ENCODE measurements around the gene ABCC4.

The ABCC4 gene

DNA sequence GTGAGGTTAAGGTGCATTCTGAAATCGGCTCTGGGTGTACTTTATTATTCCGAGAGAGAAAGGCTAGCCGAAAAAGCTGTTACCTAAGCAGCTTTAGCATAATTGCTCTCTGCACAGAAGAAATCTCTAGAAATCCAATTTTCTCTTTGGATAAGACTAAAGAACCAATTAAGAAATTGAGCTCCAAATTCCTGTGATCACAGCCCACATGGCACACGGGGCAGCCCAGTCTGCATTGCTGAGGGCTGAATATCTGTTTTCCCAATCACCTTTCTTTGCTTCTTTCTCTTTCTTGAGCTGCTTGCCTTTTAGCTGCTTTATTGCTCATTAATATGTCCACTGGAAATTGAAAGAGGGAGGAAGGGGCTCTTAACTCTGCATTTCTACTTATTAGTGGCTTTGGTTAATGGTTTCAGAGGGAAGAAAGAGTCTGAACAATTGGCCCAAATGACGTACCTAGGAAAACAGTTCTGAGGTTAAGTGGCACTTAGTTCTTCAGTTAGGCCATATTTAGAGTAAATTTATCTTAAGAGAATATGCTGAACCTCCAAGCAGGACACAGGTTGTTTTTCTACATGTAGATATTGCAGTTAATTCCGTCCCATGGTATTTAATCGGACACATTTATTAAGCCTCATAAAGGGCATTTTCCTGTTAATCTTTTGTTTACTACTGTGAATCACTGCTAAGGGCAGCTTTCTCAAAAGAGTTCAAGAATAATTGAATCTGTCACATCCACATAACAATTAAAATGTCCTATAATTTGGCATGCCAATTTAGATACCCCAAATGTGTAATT is 265.7 kb downstream of the ABCC4 start:
- DNase-seq: no peak

DNA sequence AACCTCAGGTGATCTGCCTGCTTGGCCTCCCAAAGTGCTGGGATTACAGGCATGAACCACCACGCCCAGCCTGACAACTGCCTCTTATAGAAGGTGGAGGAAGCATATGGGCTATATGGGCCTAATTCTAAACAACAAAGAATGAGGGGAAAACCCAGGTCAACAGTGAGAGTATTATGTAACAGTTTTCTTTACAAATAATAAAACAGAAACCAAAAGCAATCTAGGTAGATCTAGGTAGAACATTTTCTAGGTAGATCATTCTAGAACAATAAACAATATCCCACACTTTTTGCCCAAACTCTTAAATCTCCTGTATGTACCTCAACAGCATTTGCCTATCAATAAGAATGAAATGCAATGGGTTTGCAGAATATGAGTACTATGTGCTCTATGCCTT is 267.4 kb downstream of the ABCC4 start:
- no peak for DNase-seq

DNA sequence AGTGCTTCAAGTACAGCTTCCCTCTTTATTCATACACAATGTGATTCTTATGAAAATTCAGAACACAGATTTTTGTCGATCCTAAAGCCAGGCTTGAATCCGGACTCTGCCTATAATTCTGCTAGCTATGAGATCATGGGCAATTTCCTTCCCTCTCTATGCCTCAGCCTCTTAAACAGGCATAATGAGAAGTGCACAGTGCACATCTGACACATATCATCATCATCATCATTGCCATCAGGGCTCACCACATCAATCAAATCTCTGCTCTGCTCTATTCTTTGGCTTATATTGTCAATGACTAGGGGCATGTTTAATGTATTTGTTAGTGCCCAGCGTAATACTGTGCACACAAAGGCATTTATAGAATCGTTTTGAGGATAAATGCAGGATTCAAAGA is 269.1 kb downstream of the ABCC4 start:
- no peak for DNase-seq

DNA sequence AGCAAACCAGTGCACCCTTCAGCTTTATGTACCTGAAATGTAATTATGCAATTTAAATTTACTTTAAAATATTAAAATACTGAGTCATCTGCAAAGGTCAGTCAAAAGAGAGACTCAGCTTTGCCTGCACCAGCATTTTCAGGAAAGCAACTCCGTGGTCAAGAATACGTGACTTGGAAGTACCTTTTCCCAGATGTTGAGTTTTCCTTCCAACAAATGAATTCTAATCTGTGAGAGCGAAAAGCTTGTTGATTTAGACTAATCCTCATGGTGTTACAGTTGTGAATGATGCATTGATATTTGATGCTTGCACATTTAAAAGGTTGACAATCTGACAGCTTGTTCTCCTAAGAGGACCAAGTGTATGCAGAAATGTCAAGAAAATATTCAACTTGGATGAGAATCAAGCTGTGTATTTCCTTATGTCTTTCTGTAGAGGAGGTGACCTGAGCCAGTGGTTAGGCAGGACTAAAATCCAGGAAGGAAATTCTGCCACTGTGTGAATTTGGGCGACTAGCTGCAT is 270.4 kb downstream of the ABCC4 start:
- DNase-seq: no peak

DNA sequence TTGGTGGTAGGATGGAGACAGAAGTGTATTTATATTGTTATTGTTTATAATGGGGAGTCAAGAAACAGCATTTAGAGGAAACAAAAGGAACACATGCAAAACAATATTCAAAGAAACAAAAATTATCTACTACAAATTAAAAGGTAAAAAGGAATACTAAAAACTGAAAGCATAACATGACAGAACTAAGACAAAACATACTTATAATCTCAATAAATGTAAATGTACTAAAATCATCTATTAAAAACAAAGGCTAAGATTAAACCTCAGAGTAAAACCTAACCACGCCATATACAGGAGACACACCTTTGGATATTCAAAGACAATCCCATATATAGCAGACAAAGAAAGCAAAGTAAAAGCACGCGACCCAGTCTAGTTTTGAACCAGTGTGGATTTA is 273.6 kb downstream of the ABCC4 start:
- no peak for DNase-seq

DNA sequence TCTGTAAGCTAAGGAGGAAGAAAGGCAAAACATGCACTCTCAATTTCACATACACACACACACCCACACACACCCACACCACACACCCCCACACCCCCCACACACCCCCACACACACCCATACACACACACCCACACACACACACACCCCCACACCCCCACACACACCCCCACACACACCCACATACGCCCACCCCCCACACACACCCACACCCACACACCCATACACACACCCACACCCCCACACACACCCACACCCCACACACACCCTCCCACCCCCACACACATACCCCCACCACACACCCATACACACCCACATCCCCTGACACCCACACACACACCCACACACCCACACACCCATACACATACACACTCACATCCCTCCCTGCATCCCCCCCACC is 276.1 kb downstream of the ABCC4 start:
- no peak for DNase-seq

DNA sequence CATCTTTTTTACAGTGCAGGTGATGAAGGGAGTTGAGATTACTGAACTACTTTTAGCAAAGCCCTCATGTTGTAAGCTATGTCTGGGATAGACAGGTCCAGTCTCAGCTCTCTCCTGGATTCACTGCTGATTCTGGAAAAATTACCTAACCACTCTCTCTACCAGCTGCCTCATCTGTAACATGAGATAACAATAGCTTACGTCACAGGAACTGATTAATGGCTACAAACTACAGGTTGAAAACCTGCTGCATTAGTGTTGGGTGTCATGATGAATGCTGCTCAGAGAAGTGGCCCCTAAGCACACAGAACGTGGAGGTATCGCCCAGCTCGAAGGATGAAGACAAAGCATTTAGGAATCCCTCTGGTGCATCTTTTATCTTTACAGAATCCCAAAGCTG is 277.8 kb downstream of the ABCC4 start:
- DNase-seq: peak; percentile 83

DNA sequence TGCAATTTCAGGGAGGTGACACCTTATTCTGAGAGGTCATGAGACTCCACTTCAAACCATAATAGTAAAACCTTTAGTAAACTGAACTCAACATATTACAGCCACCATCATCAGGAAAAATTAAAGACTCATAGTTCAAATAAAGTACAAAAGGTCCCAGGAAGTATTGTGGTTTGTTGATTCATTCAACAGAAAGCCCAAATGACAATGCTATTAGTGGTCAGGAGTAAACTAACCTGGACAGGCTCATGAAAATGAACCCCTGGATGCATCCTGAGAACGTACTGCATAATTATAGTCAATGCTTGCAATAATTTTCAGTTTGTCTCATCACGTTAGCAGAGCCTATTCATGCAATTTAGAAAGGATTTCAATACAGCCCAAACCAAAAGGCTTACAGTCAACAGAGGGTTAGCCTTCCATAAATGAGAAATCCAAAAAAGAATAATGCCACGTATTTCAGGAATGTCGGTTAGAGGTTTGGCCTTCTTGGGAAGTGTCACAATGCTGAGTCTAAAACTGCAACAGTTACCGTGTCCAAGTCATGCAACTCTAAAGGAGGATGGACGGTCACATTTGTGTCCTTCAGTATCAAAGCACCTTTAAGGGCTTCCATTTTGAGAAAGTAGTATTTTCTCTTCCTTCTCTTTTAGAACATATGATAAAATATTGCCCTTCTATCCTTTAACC is 280.8 kb downstream of the ABCC4 start:
- no peak for DNase-seq

DNA sequence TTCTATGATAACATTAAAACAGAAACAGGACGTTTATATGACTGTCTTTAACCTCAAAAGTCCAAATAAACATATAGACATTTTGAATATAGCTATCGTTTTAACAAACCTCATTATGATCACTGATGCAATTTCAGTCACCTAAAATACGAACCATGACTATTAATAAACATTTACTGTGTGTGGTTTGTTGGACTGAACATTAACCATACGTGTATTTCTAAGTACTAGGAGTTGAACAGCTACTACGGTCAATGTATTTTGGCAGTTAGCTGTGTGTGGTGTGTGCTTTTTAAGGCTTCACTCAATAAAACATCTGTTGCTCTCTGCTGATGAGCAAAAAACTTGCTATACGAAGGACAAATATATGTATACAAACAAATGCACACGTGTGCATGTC is 281.4 kb downstream of the ABCC4 start:
- no peak for DNase-seq

DNA sequence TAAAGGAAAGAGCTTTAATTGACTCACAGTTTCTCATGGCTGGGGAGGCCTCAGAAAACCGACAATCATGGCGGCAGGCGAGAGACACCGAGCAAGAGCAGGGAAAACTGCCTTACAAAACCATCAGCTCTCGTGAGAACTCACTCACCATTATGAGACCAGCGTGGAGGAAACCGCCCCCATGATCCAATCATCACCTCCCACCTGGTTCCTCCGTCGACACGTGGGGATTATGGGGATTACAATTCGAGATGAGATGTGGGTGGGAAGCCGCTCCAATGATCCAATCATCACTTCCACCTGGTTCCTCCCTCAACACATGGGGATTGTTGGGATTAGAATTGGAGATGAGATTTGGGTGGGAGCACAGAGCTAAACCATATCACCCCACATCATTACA is 293.9 kb downstream of the ABCC4 start:
- DNase-seq: no peak

DNA sequence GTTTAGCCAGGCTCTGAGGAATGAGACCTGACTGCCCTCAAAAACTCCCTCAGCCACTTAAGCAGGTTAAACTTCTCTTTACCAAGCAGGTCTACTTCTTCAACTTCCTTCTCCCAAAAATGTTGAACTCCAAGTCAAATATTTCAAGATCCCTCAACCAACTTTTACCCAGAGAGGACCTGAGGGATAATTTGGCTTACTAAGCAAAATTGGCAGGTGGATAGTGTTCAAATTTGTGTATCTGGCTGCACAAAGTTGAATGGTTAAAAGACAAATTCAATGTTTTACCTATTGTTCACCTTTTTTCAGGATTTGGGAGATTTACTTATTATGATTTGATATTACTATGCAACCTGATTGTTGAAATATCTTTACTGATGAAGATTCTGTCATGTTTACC is 296.0 kb downstream of the ABCC4 start:
- no peak for DNase-seq

DNA sequence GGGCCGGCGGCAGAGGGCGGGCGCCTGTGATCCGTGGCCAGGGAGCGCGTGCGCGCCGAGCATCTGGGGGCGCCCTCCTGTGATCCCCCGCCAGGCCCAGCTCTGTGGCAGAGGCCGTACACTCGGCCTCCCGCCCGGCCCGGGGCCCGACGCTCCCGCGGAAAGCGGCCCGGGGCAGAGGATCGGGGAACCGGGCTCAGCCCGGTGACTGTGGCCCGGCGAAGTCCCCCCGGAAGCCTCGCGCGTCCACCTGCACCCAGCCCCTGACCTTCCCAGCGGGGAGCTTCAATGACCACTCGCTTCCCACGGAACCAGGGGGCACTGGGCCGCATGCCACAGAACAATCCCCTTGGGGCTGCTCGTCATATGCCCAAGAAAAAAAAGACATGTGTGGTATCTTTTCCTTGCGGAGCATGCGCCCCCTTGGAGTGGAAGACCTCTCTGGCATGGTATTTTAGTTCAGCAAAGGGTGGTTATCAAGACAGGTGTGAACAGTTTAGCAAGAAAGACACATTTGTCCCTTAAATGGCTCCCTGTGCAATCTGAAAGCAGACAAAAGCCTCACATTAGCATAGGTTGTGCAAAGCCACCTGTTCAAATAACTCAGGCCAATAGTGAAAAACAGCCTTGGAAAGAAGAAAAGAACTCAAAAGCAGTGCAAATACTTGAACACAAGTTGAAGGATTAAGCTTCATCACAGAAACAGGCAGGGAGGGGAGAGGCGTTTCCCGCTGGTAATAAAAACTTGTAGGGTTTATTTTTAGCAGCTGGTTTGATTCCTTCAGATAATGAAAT is 298.0 kb downstream of the ABCC4 start:
- DNase-seq: peak; percentile 95

DNA sequence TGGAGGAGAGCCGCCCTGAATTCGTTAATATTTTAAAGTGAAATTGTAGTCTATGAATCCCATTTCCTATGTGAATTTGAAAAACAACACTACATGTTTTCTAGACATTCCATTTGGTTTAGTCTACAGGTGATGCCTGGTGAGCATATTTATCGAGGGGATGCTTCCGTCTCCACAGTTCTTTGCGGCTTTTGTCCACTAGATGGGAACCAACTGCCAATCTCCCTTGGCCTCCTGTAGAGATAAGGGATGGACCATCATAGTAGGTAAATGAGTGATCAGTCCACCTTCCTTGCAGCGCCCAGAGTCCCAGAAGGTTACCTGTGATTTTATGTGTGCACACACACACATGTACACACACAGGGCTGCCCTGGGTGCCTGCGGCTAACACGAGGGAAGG is 299.1 kb downstream of the ABCC4 start:
- DNase-seq: no peak

DNA sequence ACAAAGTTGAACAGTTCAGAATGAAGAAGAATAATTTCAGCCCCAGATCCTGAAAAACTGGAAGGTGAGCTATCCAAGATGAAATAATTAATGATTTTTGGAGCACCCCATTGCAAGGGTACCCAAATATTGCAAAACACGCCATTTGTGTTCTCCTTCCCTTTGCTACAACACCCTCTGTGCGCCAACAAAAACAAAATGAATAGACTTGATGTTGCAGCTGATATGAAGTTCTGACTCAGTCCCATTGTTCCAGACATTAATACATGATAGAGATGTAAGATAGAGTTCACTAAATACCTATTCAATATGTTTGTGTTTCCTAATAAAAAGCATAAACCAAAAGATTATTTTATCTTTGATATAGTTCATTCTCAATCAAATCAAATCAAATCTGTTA is 301.4 kb downstream of the ABCC4 start:
- no peak for DNase-seq

DNA sequence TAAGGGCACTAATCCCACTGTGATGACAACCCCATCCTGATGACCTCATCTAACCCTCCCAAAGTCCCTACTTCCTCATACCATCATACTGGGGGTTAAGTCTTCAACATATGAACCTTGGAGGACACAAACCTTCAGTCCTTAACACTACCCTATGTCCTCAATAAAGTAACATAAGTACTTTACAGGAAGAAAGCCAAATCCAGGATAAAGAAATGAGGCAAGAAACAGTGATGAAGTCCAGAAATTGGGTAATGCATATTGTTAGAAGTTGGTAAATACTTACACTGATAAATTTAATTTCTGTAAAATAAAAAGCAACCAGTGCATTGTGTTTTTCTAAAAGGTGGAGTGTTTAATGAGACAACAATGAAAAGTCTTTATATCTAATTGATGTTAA is 304.1 kb downstream of the ABCC4 start:
- DNase-seq: no peak

DNA sequence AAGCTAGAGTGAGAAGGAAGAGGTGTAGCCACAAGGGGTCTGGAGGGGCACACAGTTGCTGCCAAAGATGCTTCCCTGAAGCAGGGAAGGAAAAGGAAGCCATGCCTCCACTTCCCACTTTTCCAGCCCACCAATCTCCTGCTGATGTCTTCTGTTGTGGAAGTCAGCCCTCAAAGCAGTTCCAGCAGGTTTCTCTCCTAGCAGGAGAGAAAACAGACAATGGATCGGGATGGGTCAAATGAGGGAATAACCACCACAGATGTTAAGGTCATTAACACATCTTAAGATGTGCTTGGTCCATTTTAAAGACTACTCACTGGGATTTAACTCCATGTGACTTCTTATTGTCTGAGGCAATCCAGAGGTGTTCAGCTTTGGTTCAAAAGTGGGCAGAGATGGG is 304.8 kb downstream of the ABCC4 start:
- DNase-seq: no peak

DNA sequence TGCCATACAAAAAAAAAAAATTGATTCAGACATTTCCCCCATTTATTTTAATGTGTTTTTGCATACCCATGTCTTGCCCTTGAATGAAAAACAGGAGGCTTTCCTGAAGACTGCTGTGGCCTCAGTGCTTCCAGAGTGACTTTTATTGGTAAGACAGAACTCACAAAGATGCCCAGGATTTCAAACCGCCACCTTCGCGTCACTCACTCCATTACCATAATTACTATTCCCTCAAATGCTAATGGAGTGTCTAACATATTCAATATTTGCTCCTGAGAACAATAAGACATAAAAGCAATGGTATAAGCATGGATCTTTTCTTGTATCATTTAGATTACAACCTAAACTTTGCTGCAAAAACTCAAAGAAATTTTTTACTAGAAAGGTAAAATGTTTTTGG is 306.7 kb downstream of the ABCC4 start:
- DNase-seq: no peak

DNA sequence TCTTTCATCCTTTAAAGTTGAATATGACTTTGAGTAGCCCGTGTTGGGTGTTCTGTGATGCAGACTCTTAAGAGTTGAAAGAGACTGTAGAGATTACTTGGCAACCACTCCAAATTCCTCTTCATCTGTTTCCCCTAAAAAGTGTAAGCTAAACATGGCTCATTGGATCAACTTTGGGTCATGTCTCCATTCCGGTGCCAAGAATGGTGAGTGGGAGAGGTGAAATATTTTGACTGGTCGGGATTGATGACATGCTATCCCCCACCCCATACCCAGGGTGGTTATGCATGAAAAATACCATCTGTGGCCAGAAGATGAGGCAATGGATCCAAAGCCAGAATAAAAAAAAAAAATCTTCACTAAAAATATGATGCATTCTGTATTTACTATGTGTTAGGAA is 307.6 kb downstream of the ABCC4 start:
- DNase-seq: no peak

DNA sequence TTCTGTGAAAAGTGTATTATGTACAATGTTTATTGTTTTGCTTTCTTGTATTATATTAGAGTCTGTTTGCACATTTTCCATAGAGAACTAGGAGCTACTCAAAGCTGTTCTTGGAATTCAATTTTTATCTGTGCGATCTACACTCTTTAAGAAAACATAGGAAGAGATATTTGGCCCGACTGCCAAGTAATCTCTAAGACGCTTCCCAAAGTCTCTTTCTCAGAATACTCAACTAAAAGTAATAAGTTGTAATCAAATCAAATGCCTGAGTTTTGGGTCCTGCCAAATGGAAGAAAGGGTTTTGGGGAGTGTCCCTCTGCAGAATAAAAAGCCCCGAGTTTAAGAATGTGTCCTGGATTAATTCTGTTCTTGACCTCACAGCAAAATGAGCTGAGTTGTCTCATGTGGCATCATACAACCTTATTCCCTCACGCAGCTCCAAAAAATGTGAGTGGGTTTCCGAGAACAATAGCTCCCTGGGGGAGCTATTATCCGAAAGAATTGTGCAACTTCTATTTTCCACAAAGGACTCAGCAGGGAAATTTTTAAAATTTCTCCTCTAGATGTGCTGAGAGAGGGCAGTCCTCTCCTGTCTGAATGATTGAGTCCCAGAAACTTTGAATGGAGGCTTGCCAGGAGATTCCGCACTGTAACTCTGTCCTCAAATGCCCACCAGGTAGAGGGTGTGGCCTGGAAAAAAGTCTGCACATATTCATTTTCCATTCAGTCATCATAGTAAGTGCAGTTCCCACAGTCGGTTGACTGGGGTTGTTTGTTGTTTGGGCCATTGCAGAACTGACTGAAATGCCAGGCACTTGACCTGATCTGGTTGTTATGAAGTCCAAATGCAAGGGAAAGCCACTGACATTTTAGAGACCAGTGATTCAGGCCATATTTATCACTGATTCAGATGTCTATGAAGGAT is 309.0 kb downstream of the ABCC4 start:
- no peak for DNase-seq

DNA sequence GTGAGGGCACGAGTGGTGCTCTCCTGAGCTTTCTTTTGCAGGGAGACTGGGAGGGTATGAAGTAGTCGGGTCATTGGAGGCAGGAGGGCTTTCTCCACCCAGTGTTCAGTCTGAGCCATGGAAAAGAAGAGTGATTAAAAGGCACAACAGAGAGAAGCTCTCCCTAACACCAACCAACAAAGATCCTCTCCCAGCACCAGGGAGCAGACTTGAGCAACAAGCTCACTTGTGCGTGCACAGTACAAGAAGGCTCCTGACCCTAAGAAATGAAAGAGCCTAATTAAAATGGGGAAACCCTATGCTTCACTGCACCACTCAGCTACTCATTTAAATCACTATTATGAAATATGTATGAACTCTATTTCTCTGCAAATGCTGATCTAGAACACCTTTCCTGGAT is 312.6 kb downstream of the ABCC4 start:
- no peak for DNase-seq

DNA sequence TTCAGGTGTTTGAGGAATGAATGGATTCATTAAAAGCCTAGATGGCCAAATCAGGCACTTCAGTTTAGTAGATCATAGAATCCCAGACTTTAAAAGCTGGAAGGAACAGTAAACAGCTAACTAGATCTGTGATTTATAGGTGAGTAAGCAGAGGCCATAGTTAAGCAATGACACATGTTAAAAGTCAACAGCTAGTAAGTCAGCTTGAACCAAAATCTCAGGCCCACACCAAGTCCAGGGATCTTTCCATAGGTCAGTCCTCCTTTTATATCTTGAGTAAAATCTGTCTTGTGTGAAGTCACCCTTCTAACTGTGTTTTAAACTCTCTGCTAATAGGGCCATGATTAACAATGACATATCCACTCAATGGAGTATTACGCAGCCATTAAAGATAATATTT is 313.4 kb downstream of the ABCC4 start:
- no peak for DNase-seq

DNA sequence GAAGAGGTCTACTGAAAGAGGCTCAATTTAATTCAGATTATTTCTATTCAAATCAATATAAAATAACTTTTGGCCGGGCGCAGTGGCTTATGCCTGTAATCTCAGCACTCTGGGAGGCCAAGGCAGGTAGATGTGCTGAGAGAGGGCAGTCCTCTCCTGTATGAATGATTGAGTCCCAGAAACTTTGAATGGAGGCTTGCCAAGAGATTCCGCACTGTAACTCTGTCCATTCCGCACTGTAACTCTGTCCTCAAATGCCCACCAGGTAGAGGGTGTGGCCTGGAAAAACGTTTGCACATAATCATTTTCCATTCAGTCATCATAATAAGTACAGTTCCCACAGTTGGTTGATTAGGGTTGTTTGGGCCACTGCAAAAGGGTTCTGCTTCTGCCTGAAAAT is 314.2 kb downstream of the ABCC4 start:
- DNase-seq: no peak

DNA sequence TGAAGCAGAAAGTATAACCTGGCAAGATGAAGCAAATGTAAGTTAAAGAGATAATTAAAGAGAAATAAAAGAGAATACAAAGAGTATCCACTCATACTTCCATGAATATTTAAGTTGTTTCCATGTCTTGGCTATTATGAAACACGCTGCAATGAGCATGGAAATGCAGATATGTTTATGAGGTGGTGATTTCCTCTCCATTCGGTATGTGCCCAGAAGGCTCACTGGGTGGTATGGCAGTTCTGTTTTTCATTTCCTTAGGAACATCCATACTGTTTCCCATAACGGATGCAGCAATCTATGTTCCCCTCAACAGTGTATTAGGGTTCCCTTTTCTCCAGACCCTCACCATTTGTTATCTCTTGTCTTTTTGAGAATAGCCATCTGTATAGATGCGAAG is 316.3 kb downstream of the ABCC4 start:
- DNase-seq: no peak

All from DMS153 (cell line).